GM23338 (cell line): ENCODE results near the gene TPK1.

Experiments used
- CREB1 ChIP-seq: fragments of 250-450 bp; sonication (Bioruptor Pico); IDR thresholded peaks from 2 replicates; pipeline ENCODE4 v1.5.0; 2020; ENCODE audit warnings: low read depth, mild to moderate bottlenecking, moderate library complexity
- POLR2AphosphoS5 ChIP-seq: IDR thresholded peaks from 2 replicates; pipeline ENCODE4 v1.6.1; 2016; ENCODE audit warnings: antibody characterized with exemption, low read depth
- TF ChIP-seq, protein P1 (sequence below): IDR thresholded peaks from 2 replicates; pipeline ENCODE4 v1.6.1; 2016; ENCODE audit warnings: antibody characterized with exemption
- TF ChIP-seq, protein P2 (sequence below), 2 experiments: fragments of 200-600 bp in 1 of 2; sonication (generic) in 1 of 2; conservative IDR thresholded peaks; 2 replicates each; pipeline versions ENCODE4 v1.5.1 to v1.6.1; 2016 to 2017; ENCODE audit warnings: antibody characterized with exemption in 2 of 2, low read depth in 2 of 2, mild to moderate bottlenecking in 2 of 2, moderate library complexity in 1 of 2

DNA sequence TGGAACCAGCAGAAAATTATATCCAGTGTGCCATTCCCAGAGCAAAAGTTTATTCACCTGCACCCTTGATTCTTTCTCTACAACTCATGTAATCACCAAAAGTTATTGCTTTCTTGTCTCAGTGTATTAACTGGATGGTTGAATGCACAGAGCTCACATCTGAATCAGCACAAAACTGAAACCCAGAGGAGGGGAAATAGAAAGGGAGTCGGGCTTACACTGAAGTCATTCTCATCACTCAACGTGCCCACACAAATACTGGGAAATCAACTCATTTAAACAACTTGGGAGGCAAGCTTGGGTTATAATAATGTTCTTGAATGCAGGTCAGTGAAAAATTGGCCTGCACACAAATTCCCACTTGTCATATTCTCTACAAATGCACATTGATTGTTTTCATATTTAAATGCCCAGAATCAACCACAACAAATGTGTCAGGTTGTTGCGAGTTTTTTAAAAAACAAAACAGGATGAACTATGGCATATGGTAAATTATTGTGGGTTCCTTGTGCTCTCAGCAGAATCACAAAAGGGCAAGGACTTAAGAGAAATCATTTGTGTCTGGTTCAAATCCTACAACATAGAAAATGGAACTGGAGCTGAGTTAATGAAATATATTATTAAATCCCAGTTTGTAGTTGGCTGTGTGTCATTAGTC is 306.5 kb downstream of the TPK1 start:
- TF ChIP-seq CREB1 (CRISPR knock-in tag) (no peak), POLR2AphosphoS5 (no peak)
- TF ChIP-seq, protein P1, sequence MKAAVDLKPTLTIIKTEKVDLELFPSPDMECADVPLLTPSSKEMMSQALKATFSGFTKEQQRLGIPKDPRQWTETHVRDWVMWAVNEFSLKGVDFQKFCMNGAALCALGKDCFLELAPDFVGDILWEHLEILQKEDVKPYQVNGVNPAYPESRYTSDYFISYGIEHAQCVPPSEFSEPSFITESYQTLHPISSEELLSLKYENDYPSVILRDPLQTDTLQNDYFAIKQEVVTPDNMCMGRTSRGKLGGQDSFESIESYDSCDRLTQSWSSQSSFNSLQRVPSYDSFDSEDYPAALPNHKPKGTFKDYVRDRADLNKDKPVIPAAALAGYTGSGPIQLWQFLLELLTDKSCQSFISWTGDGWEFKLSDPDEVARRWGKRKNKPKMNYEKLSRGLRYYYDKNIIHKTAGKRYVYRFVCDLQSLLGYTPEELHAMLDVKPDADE = no peak
- TF ChIP-seq, protein P2, sequence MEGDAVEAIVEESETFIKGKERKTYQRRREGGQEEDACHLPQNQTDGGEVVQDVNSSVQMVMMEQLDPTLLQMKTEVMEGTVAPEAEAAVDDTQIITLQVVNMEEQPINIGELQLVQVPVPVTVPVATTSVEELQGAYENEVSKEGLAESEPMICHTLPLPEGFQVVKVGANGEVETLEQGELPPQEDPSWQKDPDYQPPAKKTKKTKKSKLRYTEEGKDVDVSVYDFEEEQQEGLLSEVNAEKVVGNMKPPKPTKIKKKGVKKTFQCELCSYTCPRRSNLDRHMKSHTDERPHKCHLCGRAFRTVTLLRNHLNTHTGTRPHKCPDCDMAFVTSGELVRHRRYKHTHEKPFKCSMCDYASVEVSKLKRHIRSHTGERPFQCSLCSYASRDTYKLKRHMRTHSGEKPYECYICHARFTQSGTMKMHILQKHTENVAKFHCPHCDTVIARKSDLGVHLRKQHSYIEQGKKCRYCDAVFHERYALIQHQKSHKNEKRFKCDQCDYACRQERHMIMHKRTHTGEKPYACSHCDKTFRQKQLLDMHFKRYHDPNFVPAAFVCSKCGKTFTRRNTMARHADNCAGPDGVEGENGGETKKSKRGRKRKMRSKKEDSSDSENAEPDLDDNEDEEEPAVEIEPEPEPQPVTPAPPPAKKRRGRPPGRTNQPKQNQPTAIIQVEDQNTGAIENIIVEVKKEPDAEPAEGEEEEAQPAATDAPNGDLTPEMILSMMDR (conservative IDR thresholded peaks at IDR 0.05; ENCODE audit: low read depth in 2 of 2) = no peak
